Suprapubic skin (tissue), 4 donors: Measurements from ENCODE around the gene ADGRG1. TPM values are rescaled to one million over a fixed set of nuclear protein-coding genes. Genes with fewer than 3 reads are reported as not detected.

Experiments
- DNase-seq, 2 donors: peaks; one replicate each; pipeline ENCODE4 v3.0.0-alpha.2; 2019; ENCODE audit warnings: low spot score in 2 of 2
- H3K27ac ChIP-seq: fragments of 200-600 bp; sonication (generic); one replicate; pipeline ENCODE4 v1.5.1; 2019
- H3K27me3 ChIP-seq: fragments of 200-600 bp; sonication (generic); one replicate; pipeline ENCODE4 v1.5.1; 2019
- H3K36me3 ChIP-seq: fragments of 200-600 bp; sonication (generic); one replicate; pipeline ENCODE4 v1.5.1; 2019
- H3K4me1 ChIP-seq: fragments of 200-600 bp; sonication (generic); one replicate; pipeline ENCODE4 v1.5.1; 2019
- H3K4me3 ChIP-seq: fragments of 200-600 bp; sonication (generic); one replicate; pipeline ENCODE4 v1.5.1; 2019; ENCODE audit warnings: mild to moderate bottlenecking
- H3K9me3 ChIP-seq: fragments of 200-600 bp; sonication (generic); one replicate; pipeline ENCODE4 v1.5.1; 2019
- EP300 ChIP-seq: sonication (generic); formaldehyde crosslinking; IDR thresholded peaks from one replicate; pipeline ENCODE4 v1.6.1; 2017; ENCODE audit warnings: antibody characterized with exemption
- POLR2A ChIP-seq, 2 donors: fragments of 450-650 bp; IDR thresholded peaks; one replicate each; pipeline ENCODE4 v1.6.1; 2017; ENCODE audit warnings: antibody characterized with exemption in 2 of 2, mild to moderate bottlenecking in 2 of 2, moderate library complexity in 2 of 2
- POLR2AphosphoS5 ChIP-seq, 3 donors: sonication (generic); formaldehyde crosslinking; IDR thresholded peaks; one replicate each; pipeline ENCODE4 v1.6.1; 2017; ENCODE audit warnings: antibody characterized with exemption in 3 of 3
- WGBS: methylation state at CpG from one replicate; pipeline ENCODE4 v1.1.5; 2018; 5-methylcytosine and 5-hydroxymethylcytosine counted together
- total RNA-seq, 4 donors: library from RNA; depleted of rRNA; stranded (reverse); fragments of >200 nt; gene quantifications; one replicate each; pipeline ENCODE4 v1.1.0, GENCODE V29; 2016
- TF ChIP-seq, protein P1 (sequence below), 2 donors: fragments of 200-600 bp in 1 of 2; fragments of 450-650 bp in 1 of 2; sonication (generic) in 1 of 2; IDR thresholded peaks; one replicate each; pipeline ENCODE4 v1.5.1; 2016 to 2019; ENCODE audit warnings: antibody characterized with exemption in 2 of 2, mild to moderate bottlenecking in 1 of 2, moderate library complexity in 1 of 2

The ADGRG1 gene
- total RNA-seq, 4 donors from 2014 or later = 107 to 202 (median 139) TPM

DNA sequence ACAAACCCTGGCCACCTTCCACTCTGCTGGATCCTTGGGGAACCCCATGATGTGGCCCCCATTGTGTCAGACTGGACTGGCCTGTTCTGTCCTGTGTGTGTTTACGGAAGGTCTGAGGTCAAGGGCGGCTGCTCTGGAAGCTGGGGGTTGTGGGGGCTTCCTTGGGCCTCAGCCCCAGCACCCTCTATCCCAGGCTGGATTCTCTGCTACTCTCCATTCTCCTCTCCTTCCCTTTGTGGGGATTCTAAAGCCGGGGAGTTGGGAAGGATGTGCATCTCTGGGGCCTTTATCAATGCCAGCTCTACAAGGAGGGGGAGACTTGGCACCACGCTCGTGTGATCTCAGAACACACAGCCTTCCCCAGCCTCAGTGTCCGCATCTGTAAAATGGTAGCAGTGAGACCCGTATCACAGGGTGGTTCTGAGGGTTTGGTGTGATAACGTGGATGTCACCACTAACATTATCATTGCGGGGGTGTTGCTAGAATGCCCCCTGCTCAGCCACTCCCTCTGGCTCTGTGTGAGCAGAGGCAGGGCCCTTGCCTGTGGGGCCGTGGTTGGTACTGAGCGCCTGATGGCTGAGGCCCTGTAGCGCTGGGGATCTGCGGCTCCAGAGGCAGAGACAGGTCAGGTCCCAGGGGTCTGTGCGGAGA lies 18.1 kb downstream of the ADGRG1 start:
- peaks cover 3% of the 10 kb centered on the region for H3K27me3 ChIP-seq
- no peak for DNase-seq
- peaks cover 65% of the 10 kb centered on the region for H3K4me1 ChIP-seq
- no peaks in the 10 kb centered on the region for H3K9me3 ChIP-seq
- no peak overlapping the region for H3K4me3 ChIP-seq
- peak overlapping the region; percentile 68 for H3K27ac ChIP-seq
- WGBS = 79% methylated on average over 7 of the region's 14 CpGs
- TF ChIP-seq POLR2AphosphoS5 (IDR thresholded peaks at IDR 0.05) (no peak), EP300 (no peak), POLR2A (IDR thresholded peaks at IDR 0.05) (no peak)
- TF ChIP-seq, protein P1, sequence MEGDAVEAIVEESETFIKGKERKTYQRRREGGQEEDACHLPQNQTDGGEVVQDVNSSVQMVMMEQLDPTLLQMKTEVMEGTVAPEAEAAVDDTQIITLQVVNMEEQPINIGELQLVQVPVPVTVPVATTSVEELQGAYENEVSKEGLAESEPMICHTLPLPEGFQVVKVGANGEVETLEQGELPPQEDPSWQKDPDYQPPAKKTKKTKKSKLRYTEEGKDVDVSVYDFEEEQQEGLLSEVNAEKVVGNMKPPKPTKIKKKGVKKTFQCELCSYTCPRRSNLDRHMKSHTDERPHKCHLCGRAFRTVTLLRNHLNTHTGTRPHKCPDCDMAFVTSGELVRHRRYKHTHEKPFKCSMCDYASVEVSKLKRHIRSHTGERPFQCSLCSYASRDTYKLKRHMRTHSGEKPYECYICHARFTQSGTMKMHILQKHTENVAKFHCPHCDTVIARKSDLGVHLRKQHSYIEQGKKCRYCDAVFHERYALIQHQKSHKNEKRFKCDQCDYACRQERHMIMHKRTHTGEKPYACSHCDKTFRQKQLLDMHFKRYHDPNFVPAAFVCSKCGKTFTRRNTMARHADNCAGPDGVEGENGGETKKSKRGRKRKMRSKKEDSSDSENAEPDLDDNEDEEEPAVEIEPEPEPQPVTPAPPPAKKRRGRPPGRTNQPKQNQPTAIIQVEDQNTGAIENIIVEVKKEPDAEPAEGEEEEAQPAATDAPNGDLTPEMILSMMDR (IDR thresholded peaks at IDR 0.05) = no peak
- H3K36me3 ChIP-seq = peaks cover 13% of the 10 kb centered on the region

DNA sequence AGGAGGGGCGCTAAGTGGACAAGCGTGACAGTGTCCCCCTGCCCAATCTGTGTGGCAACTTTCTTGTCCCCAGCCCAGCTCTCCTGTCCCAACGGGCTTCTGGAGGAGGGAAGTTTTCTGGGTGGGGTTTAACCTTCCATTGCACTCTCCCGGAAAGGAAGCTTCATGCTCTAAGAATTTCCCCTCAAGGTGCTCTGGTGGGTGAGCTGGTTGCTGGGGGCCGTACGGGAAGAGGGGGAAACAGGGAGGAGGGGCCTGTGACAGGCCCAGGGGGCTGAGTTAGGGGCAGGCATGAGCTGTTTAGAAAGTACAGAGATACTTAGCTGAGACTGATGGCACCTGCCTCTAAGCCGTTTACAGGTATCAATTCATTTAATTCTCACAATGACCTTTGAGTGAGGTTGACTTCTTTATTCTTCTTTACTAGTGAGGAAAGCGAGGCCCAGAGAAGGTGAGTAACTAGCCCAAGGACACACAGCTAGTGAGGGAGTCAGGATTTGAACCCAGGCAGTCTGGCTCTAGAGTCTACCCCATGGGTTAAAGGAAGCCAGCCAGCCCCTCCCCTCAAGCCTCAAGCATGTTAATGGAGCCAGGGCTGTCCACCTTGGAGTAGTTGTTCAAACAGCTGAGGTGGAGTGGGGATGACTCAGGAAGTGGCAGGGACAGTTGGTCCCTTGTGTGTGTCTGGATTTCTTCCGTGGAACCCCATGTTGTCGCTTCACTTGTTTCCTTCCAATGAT lies 18.9 kb downstream of the ADGRG1 start:
- DNase-seq = no peak
- H3K9me3 ChIP-seq = no peaks in the 10 kb centered on the region
- no peak overlapping the region for H3K4me3 ChIP-seq
- WGBS = 36% methylated on average over 9 of the region's 10 CpGs
- peaks cover 63% of the 10 kb centered on the region for H3K4me1 ChIP-seq
- TF ChIP-seq POLR2A (IDR thresholded peaks at IDR 0.05) (no peak), EP300 (no peak), POLR2AphosphoS5 (IDR thresholded peaks at IDR 0.05) (no peak)
- TF ChIP-seq, protein P1 (IDR thresholded peaks at IDR 0.05) = no peak
- H3K27me3 ChIP-seq = peaks cover 3% of the 10 kb centered on the region
- peak overlapping the region; percentile 68 for H3K27ac ChIP-seq
- H3K36me3 ChIP-seq = peaks cover 19% of the 10 kb centered on the region

DNA sequence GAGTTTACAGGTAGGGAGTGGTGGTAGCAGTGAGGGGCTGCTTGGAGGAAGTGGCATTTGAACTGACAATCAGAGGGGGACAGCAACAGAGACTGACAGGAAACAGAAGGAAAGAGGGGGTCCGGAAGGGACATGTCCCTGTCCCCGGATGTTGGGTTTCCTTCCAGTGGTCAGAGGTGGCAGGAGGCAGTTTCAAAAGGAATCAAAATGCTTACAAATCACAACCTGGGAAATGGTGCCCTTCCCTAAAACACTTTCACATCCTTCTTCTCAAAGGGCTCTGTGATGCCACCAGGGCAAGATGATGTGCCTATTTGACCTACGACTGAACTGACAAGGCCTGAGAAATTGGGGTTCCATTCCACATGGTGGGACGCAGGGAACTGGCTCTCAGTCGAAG lies 19.7 kb downstream of the ADGRG1 start:
- Histone ChIP-seq H3K27ac (peak overlapping the region; percentile 68), H3K36me3 (peaks cover 27% of the 10 kb centered on the region), H3K9me3 (no peaks in the 10 kb centered on the region), H3K4me1 (peaks cover 55% of the 10 kb centered on the region), H3K27me3 (peaks cover 3% of the 10 kb centered on the region), H3K4me3 (no peak overlapping the region)
- DNase-seq = no peak
- 75% methylated on average over 5 of the region's 5 CpGs for WGBS
- no peak for TF ChIP-seq POLR2AphosphoS5 (IDR thresholded peaks at IDR 0.05)
- no peak for TF ChIP-seq POLR2A (IDR thresholded peaks at IDR 0.05)
- TF ChIP-seq EP300 = no peak
- TF ChIP-seq, protein P1 (IDR thresholded peaks at IDR 0.05) = no peak

DNA sequence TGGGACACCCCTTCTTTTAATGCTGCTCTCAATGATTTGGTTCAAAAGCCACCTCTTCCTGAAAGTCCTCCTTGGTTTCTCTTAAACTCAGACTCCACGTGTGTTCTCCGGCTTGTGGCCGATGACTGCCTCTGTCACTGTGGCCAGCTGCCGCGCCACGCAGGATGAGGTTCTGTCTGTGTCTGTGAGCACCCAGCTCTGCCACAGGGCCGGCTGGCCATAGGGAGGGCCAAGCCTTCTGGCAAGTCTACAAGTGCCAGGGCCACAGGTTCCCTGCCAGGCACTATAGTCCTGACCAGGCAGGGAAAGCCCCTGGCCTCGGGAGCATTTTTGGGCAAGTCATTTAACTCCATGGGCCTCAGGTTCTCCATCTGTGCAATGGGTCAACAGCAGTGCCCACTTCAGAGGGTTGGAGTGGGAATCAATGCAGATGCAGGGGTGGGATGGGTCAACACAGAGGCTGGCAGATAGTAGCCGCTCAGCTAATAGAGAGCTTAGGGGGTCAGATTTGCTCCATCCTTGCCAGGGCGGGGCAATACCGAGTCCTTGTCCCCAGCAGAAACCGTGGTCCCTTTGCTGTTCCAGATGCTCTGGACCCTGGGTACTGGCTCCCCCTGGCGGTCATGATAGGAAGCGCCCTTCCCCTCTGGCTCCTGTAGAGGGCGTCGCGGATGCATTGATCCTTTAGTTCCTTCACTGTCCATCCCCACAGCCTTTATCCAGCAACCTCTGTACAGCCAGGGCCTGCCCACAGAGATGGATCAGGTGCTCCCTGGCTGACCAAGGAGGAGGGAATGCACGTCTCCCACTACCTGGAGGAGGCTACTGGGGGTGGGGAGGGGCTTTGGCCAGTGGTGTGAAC lies 20.4 kb downstream of the ADGRG1 start:
- Histone ChIP-seq H3K4me1 (peaks cover 48% of the 10 kb centered on the region), H3K27ac (no peak overlapping the region), H3K36me3 (peaks cover 29% of the 10 kb centered on the region), H3K4me3 (no peak overlapping the region), H3K27me3 (peaks cover 3% of the 10 kb centered on the region), H3K9me3 (no peaks in the 10 kb centered on the region)
- peak; percentile 87 to 90 for DNase-seq
- no peak for TF ChIP-seq EP300
- no peak for TF ChIP-seq POLR2AphosphoS5 (IDR thresholded peaks at IDR 0.05)
- TF ChIP-seq, protein P1 (IDR thresholded peaks at IDR 0.05) = peak; percentile 98 to 100
- TF ChIP-seq POLR2A (IDR thresholded peaks at IDR 0.05) = no peak
- 47% methylated on average over 18 of the region's 18 CpGs for WGBS

DNA sequence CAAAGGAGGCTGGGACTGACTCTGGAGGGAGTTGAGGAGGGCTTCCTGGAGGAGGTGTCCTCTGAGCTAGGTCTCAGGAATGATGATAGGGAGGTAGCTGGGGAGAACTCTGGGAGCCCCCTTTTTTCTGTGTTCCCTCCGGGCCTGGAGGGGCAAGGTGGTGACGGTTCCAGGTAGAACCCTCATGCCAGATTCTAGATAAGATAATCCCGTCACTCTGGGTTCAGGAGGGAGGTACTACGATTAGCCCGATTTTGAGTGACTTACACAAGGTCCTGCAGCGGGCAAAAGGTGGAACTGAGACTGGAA lies 21.0 kb downstream of the ADGRG1 start:
- peaks cover 3% of the 10 kb centered on the region for H3K27me3 ChIP-seq
- H3K27ac ChIP-seq = no peak overlapping the region
- H3K36me3 ChIP-seq = peaks cover 32% of the 10 kb centered on the region
- H3K4me1 ChIP-seq = peaks cover 42% of the 10 kb centered on the region
- H3K9me3 ChIP-seq = no peaks in the 10 kb centered on the region
- no peak overlapping the region for H3K4me3 ChIP-seq
- DNase-seq = no peak
- 77% methylated on average over 6 of the region's 6 CpGs for WGBS
- TF ChIP-seq POLR2A (IDR thresholded peaks at IDR 0.05) (no peak), POLR2AphosphoS5 (IDR thresholded peaks at IDR 0.05) (no peak), EP300 (no peak)
- TF ChIP-seq, protein P1 (IDR thresholded peaks at IDR 0.05) = no peak
